H1 (cell line): Measurements from ENCODE around the gene SLIT3. TPM values are rescaled to one million over a fixed set of nuclear protein-coding genes. Genes with fewer than 3 reads are reported as not detected.

Source experiments
- TEAD4 ChIP-seq: IDR thresholded peaks from 2 replicates; pipeline ENCODE4 v1.6.1; 2012; ENCODE audit warnings: low read depth, low read length, inconsistent platforms, mixed read lengths
- YY1 ChIP-seq: IDR thresholded peaks from 2 replicates; pipeline ENCODE4 v1.6.1; 2011; ENCODE audit warnings: low read depth, mild to moderate bottlenecking, low read length
- polyA plus RNA-seq, 7 experiments: library from polyadenylated mRNA; depleted of rRNA in 3 of 7; stranded (reverse) in 5 of 7; unstranded in 2 of 7; fragments of >200 nt in 5 of 7; fragments of 200-250 nt in 2 of 7; gene quantifications; 1 replicate in 5 of 7; 2 replicates in 1 of 7; 4 replicates in 1 of 7; pipeline versions ENCODE4 v1.2.1 to v1.2.3, GENCODE V29; 2011 to 2013; ENCODE audit warnings: missing spikeins in 2 of 7, mixed read lengths in 2 of 7
- total RNA-seq: library from RNA; stranded (reverse); fragmentation: NEBNext Ultra II Directional; extraction: Animal tissue kit (Norgen Biotek cat#: 25700); gene quantifications from 2 replicates; pipeline ENCODE4 v1.2.1, GENCODE V29; 2021

SLIT3 gene
- total and polyA plus RNA-seq, 2 of the 8 experiments (the other 6 are each of a cell fraction or from before 2014, with no cell fraction given), result 1.1 to 1.2 TPM

DNA sequence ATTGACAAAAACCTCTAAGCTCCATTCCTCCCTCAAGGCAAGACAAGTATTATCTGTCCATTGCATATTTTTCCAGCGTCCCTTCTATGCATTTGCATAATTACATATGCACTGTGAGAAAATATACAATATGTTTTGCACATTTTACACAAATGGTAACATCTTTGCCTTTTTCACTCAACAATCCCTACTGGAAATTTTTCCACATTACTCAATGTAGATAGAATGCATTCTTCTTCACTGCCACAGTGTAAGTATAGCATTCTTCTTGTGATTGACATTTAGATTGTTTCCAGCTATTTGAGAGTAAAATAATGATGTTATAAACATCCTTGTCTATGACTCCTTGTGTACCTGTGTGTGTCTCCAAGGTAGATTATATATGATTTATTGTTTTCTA is 205.0 kb downstream of the SLIT3 start (continued):
- TF ChIP-seq YY1 (no peak), TEAD4 (no peak)
